HepG2 (cell line): ENCODE results near the gene MYO10. TPM values are rescaled to one million over a fixed set of nuclear protein-coding genes. Genes with fewer than 3 reads are reported as not detected.

Experiments used
- ATAC-seq: fragments of 200-7000 bp; cut with Tn5 transposase; 3 replicates; pipeline ENCODE4 v1.9.1; 2020; ENCODE audit warnings: mild to moderate bottlenecking, moderate library complexity
- BruUV-seq: library from RNA; stranded (reverse); fragments of 400-500 nt; replicated peaks from 2 replicates; lab custom pipeline; 2021; lab: Mats Ljungman, UMichigan
- CTCF ChIA-PET: fragments of 300-600 bp; formaldehyde crosslinking; extraction: SDS; loops from one replicate; lab custom pipeline; 2021; ENCODE audit warnings: low total read pairs, inconsistent platforms, low intra/inter-chr PET ratio; lab: Yijun Ruan, JAX
- POLR2A ChIA-PET: fragments of 350-600 bp; sonication (Branson Sonifier 250); formaldehyde crosslinking; loops from one replicate; lab custom pipeline; 2020; ENCODE audit warnings: antibody characterized with exemption, inconsistent platforms; lab: Yijun Ruan, JAX
- DNase-seq: peaks from one replicate; pipeline ENCODE4 v3.0.0-alpha.2; 2015; ENCODE audit warnings: low spot score
- FAIRE-seq: peaks from 3 replicates; lab custom pipeline; 2011; peaks lifted over from hg19 to GRCh38; lab: Jason Lieb, UNC
- H2AFZ ChIP-seq: one replicate; pipeline ENCODE4 v1.6.1; 2011; ENCODE audit warnings: low read length, inconsistent platforms
- H3K27ac ChIP-seq: fragments of 300-600 bp; 3 replicates; pipeline ENCODE4 v1.8.0; 2011; ENCODE audit warnings: mixed run types, mild to moderate bottlenecking, mixed read lengths, low read length, inconsistent platforms; ENCODE audit not compliant: insufficient read depth; ENCODE audit errors: extremely low read length
- H3K27me3 ChIP-seq, 2 experiments: fragments of 200-600 bp in 1 of 2; 2 replicates in 1 of 2; 3 replicates in 1 of 2; pipeline versions ENCODE4 v1.6.0 to v1.8.0; 2011; ENCODE audit warnings: low read length in 2 of 2, mild to moderate bottlenecking in 2 of 2, moderate library complexity in 2 of 2, inconsistent platforms in 1 of 2; ENCODE audit not compliant: insufficient read depth in 2 of 2, control insufficient read depth in 1 of 2
- H3K36me3 ChIP-seq, 2 experiments: fragments of 200-600 bp in 1 of 2; replicated peaks in 1 of 2; 2 replicates in 1 of 2; 3 replicates in 1 of 2; pipeline versions ENCODE4 v1.5.1 to v1.8.0; 2011; ENCODE audit warnings: low read length in 2 of 2, inconsistent platforms in 1 of 2; ENCODE audit not compliant: insufficient read depth in 2 of 2, control insufficient read depth in 1 of 2
- H3K4me1 ChIP-seq: 2 replicates; pipeline ENCODE4 v1.5.1; 2012; ENCODE audit warnings: low read length, inconsistent platforms; ENCODE audit not compliant: insufficient read depth
- H3K4me2 ChIP-seq: 2 replicates; pipeline ENCODE4 v1.6.0; 2011; ENCODE audit warnings: low read depth, low read length, inconsistent platforms
- H3K4me3 ChIP-seq, 3 experiments: fragments of 200-600 bp in 1 of 3; sonication (generic), shearing (Covaris generic) in 1 of 3; replicated peaks in 1 of 3; 2 replicates each; pipeline ENCODE4 v1.5.1; 2011 to 2016; ENCODE audit warnings: low read length in 3 of 3, inconsistent platforms in 2 of 3, low read depth in 2 of 3, mild to moderate bottlenecking in 2 of 3, control low read depth in 1 of 3, mixed read lengths in 1 of 3; ENCODE audit not compliant: insufficient read depth in 1 of 3
- H3K79me2 ChIP-seq: one replicate; pipeline ENCODE4 v1.6.1; 2011; ENCODE audit warnings: low read length, inconsistent platforms; ENCODE audit not compliant: insufficient read depth
- H3K9ac ChIP-seq: 2 replicates; pipeline ENCODE4 v1.6.0; 2011; ENCODE audit warnings: mild to moderate bottlenecking, low read depth, low read length, inconsistent platforms; ENCODE audit not compliant: insufficient read depth
- H3K9me3 ChIP-seq: 2 replicates; pipeline ENCODE4 v1.5.1; 2012; ENCODE audit warnings: mild to moderate bottlenecking, low read length
- H4K20me1 ChIP-seq: 2 replicates; pipeline ENCODE4 v1.6.0; 2011; ENCODE audit warnings: inconsistent platforms, mild to moderate bottlenecking, low read length, moderate library complexity; ENCODE audit not compliant: insufficient read depth
- BHLHE40 ChIP-seq: IDR thresholded peaks from 2 replicates; pipeline ENCODE4 v1.6.1; 2011; ENCODE audit warnings: low read length, improper control_type of control experiment
- MAFG ChIP-seq: sonication (generic); formaldehyde crosslinking; IDR thresholded peaks from 2 replicates; pipeline ENCODE4 v1.5.1; 2020; ENCODE audit warnings: mild to moderate bottlenecking, missing genetic modification reagents
- MZF1 ChIP-seq: sonication (generic); formaldehyde crosslinking; IDR thresholded peaks from 2 replicates; pipeline ENCODE4 v1.8.1; 2023; ENCODE audit warnings: mild to moderate bottlenecking, missing genetic modification reagents, borderline replicate concordance
- NFE2 ChIP-seq: sonication (generic); formaldehyde crosslinking; IDR thresholded peaks from 2 replicates; pipeline ENCODE4 v1.4.0; 2020; ENCODE audit warnings: missing genetic modification reagents
- SMARCC2 ChIP-seq: fragments of 450-650 bp; IDR thresholded peaks from 2 replicates; pipeline ENCODE4 v1.6.1; 2017; ENCODE audit warnings: antibody characterized with exemption, mild to moderate bottlenecking
- SNAPC2 ChIP-seq: sonication (generic); formaldehyde crosslinking; IDR thresholded peaks from 2 replicates; pipeline ENCODE4 v1.8.1; 2022; ENCODE audit warnings: mild to moderate bottlenecking, missing genetic modification reagents
- ZNF207 ChIP-seq: fragments of 450-650 bp; IDR thresholded peaks from 2 replicates; pipeline ENCODE4 v1.6.1; 2016; ENCODE audit warnings: antibody characterized with exemption, borderline replicate concordance
- ZNF839 ChIP-seq: sonication (generic); formaldehyde crosslinking; IDR thresholded peaks from 2 replicates; pipeline ENCODE4 v1.4.0; 2020; ENCODE audit warnings: missing genetic modification reagents, mild to moderate bottlenecking, borderline replicate concordance
- WGBS: methylation state at CpG from one replicate; pipeline ENCODE4 v1.1.6; 2017; ENCODE audit warnings: low lambda C conversion rate; 5-methylcytosine and 5-hydroxymethylcytosine counted together
- in situ Hi-C: cut with HindIII; loops from 2 replicates; pipeline ENCODE4 v1.10.0; 2017; ENCODE audit warnings: low pct_unique_long_range_greater_than_20kb; ENCODE audit not compliant: extremely low pct_ligation_motif_present
- intact Hi-C: fragments of 100-400 bp; cut with micrococcal nuclease; formaldehyde crosslinking; loops from one replicate; pipeline ENCODE4 v1.10.0; 2022; ENCODE audit not compliant: unreplicated experiment
- polyA plus RNA-seq, 8 experiments: library from polyadenylated mRNA; depleted of rRNA in 3 of 8; stranded (reverse) in 7 of 8; unstranded in 1 of 8; fragments of >200 nt; fragmentation: Illumina TruSeq in 4 of 8; extraction: Trizol in 4 of 8; gene quantifications; 2 replicates each; pipeline versions ENCODE4 v1.2.1 to v1.2.3, GENCODE V29; 2011 to 2016; ENCODE audit warnings: low read depth in 4 of 8, missing spikeins in 1 of 8, mixed read lengths in 1 of 8; ENCODE audit not compliant: insufficient read depth in 1 of 8
- total RNA-seq, 5 experiments: library from RNA; depleted of rRNA; stranded (reverse); fragments of >200 nt; fragmentation: Illumina TruSeq; extraction: Trizol; gene quantifications; 2 replicates each; pipeline ENCODE4 v1.2.3, GENCODE V29; 2016; ENCODE audit warnings: low read depth in 1 of 5
- TF ChIP-seq, protein P1 (sequence below): sonication (generic); formaldehyde crosslinking; IDR thresholded peaks from 2 replicates; pipeline ENCODE4 v1.5.1; 2020; ENCODE audit warnings: mild to moderate bottlenecking, missing genetic modification reagents, moderate library complexity
- TF ChIP-seq, protein P2 (sequence below): sonication (generic); formaldehyde crosslinking; IDR thresholded peaks from 2 replicates; pipeline ENCODE4 v1.4.0; 2020; ENCODE audit warnings: missing genetic modification reagents, borderline replicate concordance

MYO10 gene
- total and polyA plus RNA-seq, 2 of the 13 experiments (the other 11 are each of a cell fraction or from before 2014, with no cell fraction given), result 4.5 to 14.0 TPM

DNA sequence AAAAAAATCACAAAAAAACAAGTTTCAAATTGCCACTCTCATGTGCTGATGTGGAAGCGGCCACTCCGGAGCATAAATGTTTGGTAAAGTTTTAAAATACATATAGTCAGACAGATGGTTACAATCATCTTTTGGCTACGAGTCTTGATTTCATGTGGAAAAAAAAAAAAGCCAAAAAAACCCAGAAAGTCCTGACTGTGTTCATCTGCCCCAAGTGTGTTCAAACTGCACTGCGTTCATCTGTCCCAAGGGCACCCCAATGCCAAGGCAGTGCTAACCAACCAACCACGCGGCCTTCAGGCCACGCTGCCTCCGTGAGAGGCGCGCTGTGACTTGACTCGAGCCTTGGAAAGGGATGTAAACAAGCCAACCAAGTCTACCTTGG, 127.1 kb downstream of the MYO10 start:
- BruUV-seq, result no TSS peak
- Histone ChIP-seq H3K9me3 (no peaks in the 10 kb centered on the region), H3K9ac (no peak overlapping the region), H3K4me1 (peaks cover 41% of the 10 kb centered on the region), H2AFZ (no peak overlapping the region), H4K20me1 (no peaks in the 10 kb centered on the region), H3K27ac (peak overlapping the region; percentile 58), H3K4me3 (peak overlapping the region in 1 of 3 experiments; percentile 48; a peak in 1 of 6 replicates), H3K27me3 (no peaks in the 10 kb centered on the region), H3K79me2 (no peaks in the 10 kb centered on the region), H3K4me2 (peak overlapping the region; percentile 67), H3K36me3 (no peaks in the 10 kb centered on the region)
- ChIA-PET POLR2A (no interaction called here), CTCF (no interaction called here)
- intact Hi-C loops (no loop called here), in situ Hi-C loops (no loop called here)
- TF ChIP-seq MAFG, result no peak
- TF ChIP-seq, protein P1, sequence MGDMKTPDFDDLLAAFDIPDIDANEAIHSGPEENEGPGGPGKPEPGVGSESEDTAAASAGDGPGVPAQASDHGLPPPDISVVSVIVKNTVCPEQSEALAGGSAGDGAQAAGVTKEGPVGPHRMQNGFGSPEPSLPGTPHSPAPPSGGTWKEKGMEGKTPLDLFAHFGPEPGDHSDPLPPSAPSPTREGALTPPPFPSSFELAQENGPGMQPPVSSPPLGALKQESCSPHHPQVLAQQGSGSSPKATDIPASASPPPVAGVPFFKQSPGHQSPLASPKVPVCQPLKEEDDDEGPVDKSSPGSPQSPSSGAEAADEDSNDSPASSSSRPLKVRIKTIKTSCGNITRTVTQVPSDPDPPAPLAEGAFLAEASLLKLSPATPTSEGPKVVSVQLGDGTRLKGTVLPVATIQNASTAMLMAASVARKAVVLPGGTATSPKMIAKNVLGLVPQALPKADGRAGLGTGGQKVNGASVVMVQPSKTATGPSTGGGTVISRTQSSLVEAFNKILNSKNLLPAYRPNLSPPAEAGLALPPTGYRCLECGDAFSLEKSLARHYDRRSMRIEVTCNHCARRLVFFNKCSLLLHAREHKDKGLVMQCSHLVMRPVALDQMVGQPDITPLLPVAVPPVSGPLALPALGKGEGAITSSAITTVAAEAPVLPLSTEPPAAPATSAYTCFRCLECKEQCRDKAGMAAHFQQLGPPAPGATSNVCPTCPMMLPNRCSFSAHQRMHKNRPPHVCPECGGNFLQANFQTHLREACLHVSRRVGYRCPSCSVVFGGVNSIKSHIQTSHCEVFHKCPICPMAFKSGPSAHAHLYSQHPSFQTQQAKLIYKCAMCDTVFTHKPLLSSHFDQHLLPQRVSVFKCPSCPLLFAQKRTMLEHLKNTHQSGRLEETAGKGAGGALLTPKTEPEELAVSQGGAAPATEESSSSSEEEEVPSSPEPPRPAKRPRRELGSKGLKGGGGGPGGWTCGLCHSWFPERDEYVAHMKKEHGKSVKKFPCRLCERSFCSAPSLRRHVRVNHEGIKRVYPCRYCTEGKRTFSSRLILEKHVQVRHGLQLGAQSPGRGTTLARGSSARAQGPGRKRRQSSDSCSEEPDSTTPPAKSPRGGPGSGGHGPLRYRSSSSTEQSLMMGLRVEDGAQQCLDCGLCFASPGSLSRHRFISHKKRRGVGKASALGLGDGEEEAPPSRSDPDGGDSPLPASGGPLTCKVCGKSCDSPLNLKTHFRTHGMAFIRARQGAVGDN (CRISPR knock-in tag), result peak; percentile 30; the same call in 1 of the 2 replicates
- DNase-seq, result no peak
- ATAC-seq, result peak; percentile 7; the same call in 1 of the 3 replicates
- WGBS, result 90% methylated on average over 8 of the region's 11 CpGs
- no peak for FAIRE-seq

DNA sequence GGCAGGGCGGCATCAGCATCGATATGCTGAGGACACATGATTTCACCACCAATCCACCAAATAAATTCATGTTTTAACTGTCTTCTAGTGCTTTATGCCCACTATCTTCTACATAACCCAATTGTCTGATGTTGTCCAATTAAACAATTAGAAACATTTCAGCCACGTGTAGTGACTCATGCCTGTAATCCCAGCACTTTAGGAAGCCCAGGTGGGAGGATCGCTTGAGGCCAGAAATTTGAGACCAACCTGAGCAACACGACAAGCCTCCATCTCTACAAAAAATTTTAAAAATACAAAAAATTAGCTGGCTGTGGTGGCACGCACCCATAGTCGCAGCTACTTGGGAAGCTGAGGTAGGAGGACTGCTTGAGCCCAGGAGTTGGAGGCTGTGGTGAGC, 128.1 kb downstream of the MYO10 start:
- DNase-seq (no peak), FAIRE-seq (no peak), ATAC-seq (no peak)
- no peaks in the 10 kb centered on the region for H3K36me3 ChIP-seq
- in situ Hi-C loops (no loop called here), intact Hi-C loops (no loop called here)
- CTCF ChIA-PET, result no interaction called here
- no TSS peak for BruUV-seq
- H3K9ac ChIP-seq, result no peak overlapping the region
- H3K9me3 ChIP-seq, result no peaks in the 10 kb centered on the region
- no peak overlapping the region for H2AFZ ChIP-seq
- peaks cover 40% of the 10 kb centered on the region for H3K4me1 ChIP-seq
- H3K27ac ChIP-seq, result no peak overlapping the region
- H3K4me3 ChIP-seq, result no peak overlapping the region
- H4K20me1 ChIP-seq, result no peaks in the 10 kb centered on the region
- H3K79me2 ChIP-seq, result no peaks in the 10 kb centered on the region
- POLR2A ChIA-PET, result no interaction called here
- no peak overlapping the region for H3K4me2 ChIP-seq
- 92% methylated on average over 7 of the region's 7 CpGs for WGBS
- no peaks in the 10 kb centered on the region for H3K27me3 ChIP-seq
- TF ChIP-seq, protein P2, sequence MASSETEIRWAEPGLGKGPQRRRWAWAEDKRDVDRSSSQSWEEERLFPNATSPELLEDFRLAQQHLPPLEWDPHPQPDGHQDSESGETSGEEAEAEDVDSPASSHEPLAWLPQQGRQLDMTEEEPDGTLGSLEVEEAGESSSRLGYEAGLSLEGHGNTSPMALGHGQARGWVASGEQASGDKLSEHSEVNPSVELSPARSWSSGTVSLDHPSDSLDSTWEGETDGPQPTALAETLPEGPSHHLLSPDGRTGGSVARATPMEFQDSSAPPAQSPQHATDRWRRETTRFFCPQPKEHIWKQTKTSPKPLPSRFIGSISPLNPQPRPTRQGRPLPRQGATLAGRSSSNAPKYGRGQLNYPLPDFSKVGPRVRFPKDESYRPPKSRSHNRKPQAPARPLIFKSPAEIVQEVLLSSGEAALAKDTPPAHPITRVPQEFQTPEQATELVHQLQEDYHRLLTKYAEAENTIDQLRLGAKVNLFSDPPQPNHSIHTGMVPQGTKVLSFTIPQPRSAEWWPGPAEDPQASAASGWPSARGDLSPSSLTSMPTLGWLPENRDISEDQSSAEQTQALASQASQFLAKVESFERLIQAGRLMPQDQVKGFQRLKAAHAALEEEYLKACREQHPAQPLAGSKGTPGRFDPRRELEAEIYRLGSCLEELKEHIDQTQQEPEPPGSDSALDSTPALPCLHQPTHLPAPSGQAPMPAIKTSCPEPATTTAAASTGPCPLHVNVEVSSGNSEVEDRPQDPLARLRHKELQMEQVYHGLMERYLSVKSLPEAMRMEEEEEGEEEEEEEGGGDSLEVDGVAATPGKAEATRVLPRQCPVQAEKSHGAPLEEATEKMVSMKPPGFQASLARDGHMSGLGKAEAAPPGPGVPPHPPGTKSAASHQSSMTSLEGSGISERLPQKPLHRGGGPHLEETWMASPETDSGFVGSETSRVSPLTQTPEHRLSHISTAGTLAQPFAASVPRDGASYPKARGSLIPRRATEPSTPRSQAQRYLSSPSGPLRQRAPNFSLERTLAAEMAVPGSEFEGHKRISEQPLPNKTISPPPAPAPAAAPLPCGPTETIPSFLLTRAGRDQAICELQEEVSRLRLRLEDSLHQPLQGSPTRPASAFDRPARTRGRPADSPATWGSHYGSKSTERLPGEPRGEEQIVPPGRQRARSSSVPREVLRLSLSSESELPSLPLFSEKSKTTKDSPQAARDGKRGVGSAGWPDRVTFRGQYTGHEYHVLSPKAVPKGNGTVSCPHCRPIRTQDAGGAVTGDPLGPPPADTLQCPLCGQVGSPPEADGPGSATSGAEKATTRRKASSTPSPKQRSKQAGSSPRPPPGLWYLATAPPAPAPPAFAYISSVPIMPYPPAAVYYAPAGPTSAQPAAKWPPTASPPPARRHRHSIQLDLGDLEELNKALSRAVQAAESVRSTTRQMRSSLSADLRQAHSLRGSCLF, result no peak
- TF ChIP-seq NFE2 (CRISPR knock-in tag) (no peak), SNAPC2 (no peak), ZNF839 (CRISPR knock-in tag) (no peak), SMARCC2 (no peak), MZF1 (no peak), ZNF207 (no peak), BHLHE40 (no peak)
